Left lung (tissue), 10 donors: ENCODE results near the gene UBC. TPM values are rescaled to one million over a fixed set of nuclear protein-coding genes. Genes with fewer than 3 reads are reported as not detected.

Source experiments
- ATAC-seq: fragments of 200-7000 bp; cut with Tn5 transposase; one replicate; pipeline ENCODE4 v1.9.1; 2020; ENCODE audit warnings: moderate library complexity
- DNase-seq, 4 donors: peaks; one replicate each; pipeline ENCODE4 v3.0.0-alpha.2; 2013 to 2020
- H3K27ac ChIP-seq, 2 donors: fragments of 200-600 bp; sonication (generic) in 1 of 2; one replicate each; pipeline versions ENCODE4 v1.5.0 to v1.8.0; 2020 to 2021
- H3K27me3 ChIP-seq, 2 donors: fragments of 200-600 bp; sonication (generic) in 1 of 2; one replicate each; pipeline versions ENCODE4 v1.5.0 to v1.8.0; 2020 to 2021
- H3K36me3 ChIP-seq, 2 donors: fragments of 200-600 bp; sonication (generic) in 1 of 2; one replicate each; pipeline versions ENCODE4 v1.5.0 to v1.8.0; 2020 to 2021
- H3K4me1 ChIP-seq, 2 donors: fragments of 200-600 bp; one replicate each; pipeline ENCODE4 v1.8.0; 2021
- H3K4me3 ChIP-seq, 2 donors: fragments of 200-600 bp; sonication (generic) in 1 of 2; one replicate each; pipeline versions ENCODE4 v1.5.0 to v1.8.0; 2020 to 2021; ENCODE audit warnings: mild to moderate bottlenecking in 1 of 2
- H3K9me3 ChIP-seq, 2 donors: fragments of 200-600 bp; sonication (generic) in 1 of 2; one replicate each; pipeline versions ENCODE4 v1.5.0 to v1.8.0; 2020 to 2021
- CTCF ChIP-seq, 2 donors: fragments of 200-600 bp; sonication (generic) in 1 of 2; IDR thresholded peaks; one replicate each; pipeline versions ENCODE4 v1.5.0 to v1.8.0; 2021; ENCODE audit warnings: antibody characterized with exemption in 2 of 2
- intact Hi-C, 2 donors: fragments of 100-400 bp; cut with DNase I; formaldehyde crosslinking; loops; one replicate each; pipeline versions ENCODE4 v1.11.2 to v1.14.2; 2022
- microRNA-seq, 2 donors: library from miRNA; unstranded; fragments of <30 nt; microRNA quantifications; one replicate each; pipeline ENCODE4, GENCODE V29; 2019
- polyA plus RNA-seq, 6 donors: library from polyadenylated mRNA; unstranded; fragments of 120-200 nt; gene quantifications; one replicate each; pipeline ENCODE4 v1.2.1, GENCODE V29; 2013; ENCODE audit not compliant: insufficient read length in 6 of 6
- total RNA-seq, 2 donors: library from RNA; stranded (reverse); fragmentation: NEBNext Ultra II Directional; extraction: Animal tissue kit (Norgen Biotek cat#: 25700); gene quantifications; one replicate each; pipeline ENCODE4 v1.2.1, GENCODE V29; 2021
- donor health status: DM: no; HTN: yes; CAD: no.
- donor health status: DM: no; HTN: no; CAD: no.

Gene UBC
- total and polyA plus RNA-seq, 8 donors = 701 to 1,167 (median 908) TPM

- Histone ChIP-seq H3K9me3 (no peaks in the 10 kb centered on the region), H3K27me3 (peaks cover 0 to 10% of the 10 kb centered on the region in 2 donors), H3K4me1 (peaks cover 0 to 53% of the 10 kb centered on the region in 2 donors), H3K27ac (peak within 1 kb of the TSS in 1 of 2 donors; percentile 66), H3K36me3 (no peaks in the 10 kb centered on the region), H3K4me3 (peak within 1 kb of the TSS; percentile 58 to 84)
- no peak for TF ChIP-seq CTCF (IDR thresholded peaks at IDR 0.05)
- DNase-seq = peak; percentile 64 to 96 (median 84)
- intact Hi-C loops = no loop called here
- ATAC-seq = peak; percentile 94
Observed at GRCh38 chr12:124863416-124864325, 50.8 kb downstream of the UBC start, which contains the start of gene SCARB1. TSS of gene SCARB1 (minus strand) at chr12:124863864. CDS start at chr12:124863720, 144 bp downstream.

GRCh38 chr12:124862768-124863415 lies 51.6 kb downstream of the UBC start:
- H3K4me3 ChIP-seq = peak overlapping the region; percentile 58 to 84
- H3K9me3 ChIP-seq = no peaks in the 10 kb centered on the region
- H3K4me1 ChIP-seq = peaks cover 0 to 50% of the 10 kb centered on the region in 2 donors
- peak overlapping the region in 1 of 2 donors; percentile 66 for H3K27ac ChIP-seq
- ATAC-seq (peak; percentile 6), DNase-seq (no peak)
- no peaks in the 10 kb centered on the region for H3K36me3 ChIP-seq
- intact Hi-C loops = no loop called here
- peaks cover 0 to 10% of the 10 kb centered on the region in 2 donors for H3K27me3 ChIP-seq
- no peak for TF ChIP-seq CTCF (IDR thresholded peaks at IDR 0.05)

- Histone ChIP-seq H3K4me1 (peaks cover 0 to 44% of the 10 kb centered on the region in 2 donors), H3K27ac (no peak overlapping the region), H3K27me3 (peaks cover 0 to 10% of the 10 kb centered on the region in 2 donors), H3K9me3 (no peaks in the 10 kb centered on the region), H3K36me3 (no peaks in the 10 kb centered on the region), H3K4me3 (peak overlapping the region in 1 of 2 donors; percentile 84)
- no peak for ATAC-seq
- no peak for TF ChIP-seq CTCF (IDR thresholded peaks at IDR 0.05)
- DNase-seq = no peak
- intact Hi-C loops = no loop called here
Observed at GRCh38 chr12:124861898-124862676, 52.4 kb downstream of the UBC start.

Small RNA genes lying within 50 kb of the gene (microRNA-seq; reads per million reads assigned to microRNA genes)
- gene MIR5188 = 0 to 0.27 reads per million in 2 donors

Other genes starting within 250 kb of the UBC start
- 10 to 100 TPM; 23.5 to 36.5 TPM for gene SCARB1, start 50.8 kb downstream of the UBC start, total RNA-seq
- 10 to 100 TPM; 26.1 to 34.2 (median 30.4) TPM for gene SCARB1, start 50.8 kb downstream of the UBC start, polyA plus RNA-seq
- 10 to 100 TPM; 12.1 to 20.3 TPM for gene DHX37, start 74.5 kb upstream of the UBC start, total RNA-seq
- gene DHX37, start 74.5 kb upstream of the UBC start, polyA plus RNA-seq = 10 to 100 TPM in 3 of 6 donors, 1 to 10 TPM in 3; 9.1 to 14.8 (median 10.9) TPM
- gene BRI3BP, start 79.0 kb upstream of the UBC start, total RNA-seq = 10 to 100 TPM; 12.2 to 16.3 TPM
- gene BRI3BP, start 79.0 kb upstream of the UBC start, polyA plus RNA-seq = 1 to 10 TPM; 4.9 to 7.3 (median 6.5) TPM
- gene AACS, start 150.8 kb upstream of the UBC start, total RNA-seq = 10 to 100 TPM; 27.6 to 36.9 TPM
- gene AACS, start 150.8 kb upstream of the UBC start, polyA plus RNA-seq = 10 to 100 TPM; 23.7 to 31.1 (median 26.2) TPM